H1 (cell line): Measurements from ENCODE around the gene HTRA2. TPM values are rescaled to one million over a fixed set of nuclear protein-coding genes. Genes with fewer than 3 reads are reported as not detected.

Source experiments
- CTCF ChIA-PET: fragments of 300-600 bp; sonication (Branson Sonifier 250); formaldehyde crosslinking; loops from one replicate; lab custom pipeline; 2021; ENCODE audit not compliant: partially characterized antibody; lab: Charles Lee
- POLR2A ChIA-PET: fragments of 300-600 bp; sonication (Branson Sonifier 250); formaldehyde crosslinking; loops from one replicate; lab custom pipeline; 2021; ENCODE audit warnings: inconsistent platforms; ENCODE audit not compliant: partially characterized antibody; lab: Charles Lee
- DNase-seq, 2 experiments: peaks; one replicate each; pipeline versions ENCODE4 v3.0.0 to v3.0.0-alpha.2; 2010 to 2022; ENCODE audit warnings: low spot score in 2 of 2, low read depth in 1 of 2, mixed read lengths in 1 of 2
- FAIRE-seq: peaks from 2 replicates; lab custom pipeline; 2011; peaks lifted over from hg19 to GRCh38; lab: Jason Lieb, UNC
- H2AFZ ChIP-seq: 2 replicates; pipeline ENCODE4 v1.8.1; 2012; ENCODE audit warnings: low read length, inconsistent platforms
- H2AK5ac ChIP-seq: 2 replicates; pipeline ENCODE4 v1.6.1; 2013; ENCODE audit warnings: low read depth, low read length
- H2BK120ac ChIP-seq: replicated peaks from 2 replicates; pipeline ENCODE3; 2013; ENCODE audit warnings: low read depth, low read length, inconsistent platforms
- H2BK12ac ChIP-seq: 2 replicates; pipeline ENCODE4 v1.6.1; 2013; ENCODE audit warnings: low read depth, low read length
- H2BK15ac ChIP-seq: 2 replicates; pipeline ENCODE4 v1.6.1; 2013; ENCODE audit warnings: low read length
- H2BK20ac ChIP-seq: 2 replicates; pipeline ENCODE4 v1.6.1; 2013; ENCODE audit warnings: low read length
- H2BK5ac ChIP-seq: 2 replicates; pipeline ENCODE4 v1.6.1; 2013; ENCODE audit warnings: low read depth, low read length
- H3K14ac ChIP-seq: 2 replicates; pipeline ENCODE4 v1.6.1; 2013; ENCODE audit warnings: inconsistent platforms; ENCODE audit not compliant: insufficient read length
- H3K18ac ChIP-seq: 2 replicates; pipeline ENCODE4 v1.6.1; 2013; ENCODE audit warnings: low read length; ENCODE audit errors: extremely low read depth
- H3K23ac ChIP-seq: 2 replicates; pipeline ENCODE4 v1.6.1; 2013; ENCODE audit warnings: inconsistent platforms; ENCODE audit not compliant: insufficient read length
- H3K23me2 ChIP-seq: 2 replicates; pipeline ENCODE4 v1.6.1; 2013; ENCODE audit warnings: low read depth, low read length
- H3K27ac ChIP-seq: 2 replicates; pipeline ENCODE4 v1.6.1; 2011; ENCODE audit warnings: low read depth, low read length, inconsistent platforms
- H3K27me3 ChIP-seq, 4 experiments: replicated peaks in 1 of 4; 1 replicate in 1 of 4; 2 replicates in 3 of 4; pipeline versions ENCODE4 v1.6.1 to v1.8.1; 2011 to 2013; ENCODE audit warnings: low read length in 3 of 4, mild to moderate bottlenecking in 3 of 4, inconsistent platforms in 2 of 4, mixed read lengths in 2 of 4, moderate library complexity in 1 of 4; ENCODE audit not compliant: control insufficient read depth in 3 of 4, insufficient read depth in 3 of 4; ENCODE audit errors: extremely low read depth in 1 of 4
- H3K36me3 ChIP-seq, 4 experiments: 2 replicates each; pipeline versions ENCODE4 v1.6.1 to v1.8.1; 2011 to 2013; ENCODE audit warnings: mild to moderate bottlenecking in 4 of 4, low read length in 3 of 4, moderate library complexity in 2 of 4, control low read depth in 1 of 4, inconsistent platforms in 1 of 4; ENCODE audit not compliant: insufficient read depth in 4 of 4, control insufficient read depth in 2 of 4
- H3K4ac ChIP-seq: replicated peaks from 2 replicates; pipeline ENCODE3; 2013; ENCODE audit warnings: low read length, low read depth, mixed read lengths, inconsistent platforms; ENCODE audit not compliant: insufficient read length
- H3K4me1 ChIP-seq, 4 experiments: replicated peaks in 1 of 4; 1 replicate in 1 of 4; 2 replicates in 3 of 4; pipeline versions ENCODE4 v1.6.1 to v1.8.1; 2011 to 2013; ENCODE audit warnings: low read length in 3 of 4, inconsistent platforms in 2 of 4, mixed read lengths in 1 of 4; ENCODE audit not compliant: insufficient read depth in 4 of 4, control insufficient read depth in 3 of 4
- H3K4me2 ChIP-seq, 2 experiments: 2 replicates each; pipeline versions ENCODE4 v1.6.1 to v1.8.1; 2011 to 2013; ENCODE audit warnings: low read depth in 2 of 2, low read length in 2 of 2, control low read depth in 1 of 2, inconsistent platforms in 1 of 2, mild to moderate bottlenecking in 1 of 2; ENCODE audit not compliant: insufficient read depth in 1 of 2
- H3K4me3 ChIP-seq, 4 experiments: fragments of 200-600, 300-600 bp in 1 of 4; sonication (generic), shearing (Covaris generic), sonication (Bioruptor Twin) in 1 of 4; 2 replicates each; pipeline versions ENCODE4 v1.5.1 to v1.8.1; 2011 to 2016; ENCODE audit warnings: low read length in 4 of 4, low read depth in 3 of 4, control low read depth in 2 of 4, inconsistent platforms in 2 of 4, mild to moderate bottlenecking in 2 of 4, mixed read lengths in 1 of 4, moderate library complexity in 1 of 4; ENCODE audit not compliant: insufficient read depth in 2 of 4; ENCODE audit errors: extremely low read depth in 1 of 4
- H3K56ac ChIP-seq: replicated peaks from 2 replicates; pipeline ENCODE3; 2013; ENCODE audit warnings: low read depth, mild to moderate bottlenecking, mixed read lengths, low read length, inconsistent platforms; ENCODE audit not compliant: insufficient read length
- H3K79me1 ChIP-seq: 2 replicates; pipeline ENCODE4 v1.6.1; 2013; ENCODE audit warnings: low read depth, low read length, control low read depth
- H3K79me2 ChIP-seq, 2 experiments: 2 replicates each; pipeline versions ENCODE4 v1.6.1 to v1.8.1; 2012 to 2013; ENCODE audit warnings: low read length in 2 of 2, mild to moderate bottlenecking in 2 of 2, inconsistent platforms in 1 of 2; ENCODE audit not compliant: insufficient read depth in 2 of 2, control insufficient read depth in 1 of 2
- H3K9ac ChIP-seq, 4 experiments: replicated peaks in 1 of 4; 1 replicate in 1 of 4; 2 replicates in 3 of 4; pipeline versions ENCODE4 v1.6.1 to v1.8.1; 2011 to 2013; ENCODE audit warnings: low read depth in 3 of 4, low read length in 3 of 4, control low read depth in 2 of 4, mild to moderate bottlenecking in 2 of 4, moderate library complexity in 2 of 4, inconsistent platforms in 1 of 4; ENCODE audit errors: extremely low read depth in 1 of 4
- H3K9me3 ChIP-seq, 2 experiments: 2 replicates each; pipeline versions ENCODE4 v1.6.1 to v1.8.1; 2012 to 2013; ENCODE audit warnings: mild to moderate bottlenecking in 2 of 2, moderate library complexity in 2 of 2, control low read depth in 1 of 2, inconsistent platforms in 1 of 2, low read depth in 1 of 2, low read length in 1 of 2, mixed read lengths in 1 of 2; ENCODE audit not compliant: insufficient read depth in 2 of 2
- H4K20me1 ChIP-seq, 2 experiments: replicated peaks in 1 of 2; 2 replicates each; pipeline versions ENCODE3 to v1.8.1; 2011 to 2013; ENCODE audit warnings: inconsistent platforms in 2 of 2, low read length in 2 of 2, mild to moderate bottlenecking in 1 of 2; ENCODE audit not compliant: insufficient read depth in 2 of 2, control insufficient read depth in 1 of 2
- H4K5ac ChIP-seq: 2 replicates; pipeline ENCODE4 v1.6.1; 2013; ENCODE audit warnings: low read length, low read depth, mixed read lengths, inconsistent platforms; ENCODE audit not compliant: insufficient read length
- H4K8ac ChIP-seq: 2 replicates; pipeline ENCODE4 v1.8.0; 2013; ENCODE audit warnings: mild to moderate bottlenecking, moderate library complexity, low read length, inconsistent platforms; ENCODE audit not compliant: insufficient read depth; ENCODE audit errors: extremely low read depth
- H4K91ac ChIP-seq: replicated peaks from 2 replicates; pipeline ENCODE3; 2013; ENCODE audit warnings: low read length, mixed read lengths, inconsistent platforms; ENCODE audit not compliant: insufficient read length
- BCL11A ChIP-seq, 2 experiments: IDR thresholded peaks; one replicate each; pipeline ENCODE4 v1.6.1; 2011; ENCODE audit warnings: low read depth in 2 of 2, low read length in 2 of 2, mild to moderate bottlenecking in 2 of 2
- CEBPB ChIP-seq: IDR thresholded peaks from 2 replicates; pipeline ENCODE4 v1.6.1; 2012; ENCODE audit warnings: low read depth, low read length
- CREB1 ChIP-seq: IDR thresholded peaks from 2 replicates; pipeline ENCODE4 v1.6.1; 2012; ENCODE audit warnings: inconsistent platforms
- CTBP2 ChIP-seq: IDR thresholded peaks from 2 replicates; pipeline ENCODE4 v1.7.0; 2011; ENCODE audit warnings: borderline replicate concordance, mild to moderate bottlenecking, moderate library complexity, mixed read lengths, low read length; ENCODE audit not compliant: insufficient read depth, insufficient read length
- FOSL1 ChIP-seq: IDR thresholded peaks from 2 replicates; pipeline ENCODE4 v1.6.1; 2011; ENCODE audit warnings: mild to moderate bottlenecking, low read depth, low read length, moderate library complexity; ENCODE audit not compliant: insufficient read depth
- HDAC6 ChIP-seq: IDR thresholded peaks from one replicate; pipeline ENCODE4 v1.7.1; 2012; ENCODE audit warnings: low read depth, mild to moderate bottlenecking, inconsistent platforms, low read length, moderate library complexity
- NRF1 ChIP-seq: IDR thresholded peaks from 2 replicates; pipeline ENCODE4 v1.6.1; 2011; ENCODE audit warnings: mild to moderate bottlenecking, low read depth, low read length, improper control_type of control experiment
- PHF8 ChIP-seq: fragments of 200-600 bp; sonication (generic); conservative IDR thresholded peaks from 2 replicates; pipeline ENCODE4 v1.7.1; 2012; ENCODE audit warnings: low read depth, mild to moderate bottlenecking, inconsistent platforms, low read length, moderate library complexity
- POLR2AphosphoS5 ChIP-seq: IDR thresholded peaks from 2 replicates; pipeline ENCODE4 v1.6.1; 2011; ENCODE audit warnings: low read depth, low read length
- RBBP5 ChIP-seq: IDR thresholded peaks from 2 replicates; pipeline ENCODE4 v1.7.1; 2012; ENCODE audit warnings: low read depth, mild to moderate bottlenecking, inconsistent platforms, low read length, moderate library complexity, borderline replicate concordance
- RXRA ChIP-seq: IDR thresholded peaks from 2 replicates; pipeline ENCODE4 v1.6.1; 2011; ENCODE audit warnings: low read depth, mild to moderate bottlenecking, low read length, moderate library complexity; ENCODE audit not compliant: insufficient read depth
- SAP30 ChIP-seq: fragments of 300-600 bp; sonication (generic); IDR thresholded peaks from 2 replicates; pipeline ENCODE4 v1.7.1; 2012; ENCODE audit warnings: low read length, moderate library complexity, mild to moderate bottlenecking, inconsistent platforms; ENCODE audit not compliant: insufficient read depth, insufficient replicate concordance
- WGBS, 2 experiments: shearing (Covaris generic) in 1 of 2; methylation state at CpG; one replicate each; pipeline versions ENCODE4 v1.1.6 to v1.1.7; 2013 to 2015; ENCODE audit warnings: low lambda C conversion rate in 2 of 2, mixed read lengths in 2 of 2, inconsistent platforms in 1 of 2, low coverage in 1 of 2, missing lambda C conversion rate in 1 of 2; ENCODE audit not compliant: insufficient replicate concordance in 2 of 2, insufficient coverage in 1 of 2, insufficient read length in 1 of 2; ENCODE audit errors: extremely low coverage in 1 of 2, missing lambda C conversion rate in 1 of 2; 5-methylcytosine and 5-hydroxymethylcytosine counted together
- polyA plus RNA-seq, 7 experiments: library from polyadenylated mRNA; depleted of rRNA in 3 of 7; stranded (reverse) in 5 of 7; unstranded in 2 of 7; fragments of >200 nt in 5 of 7; fragments of 200-250 nt in 2 of 7; gene quantifications; 1 replicate in 5 of 7; 2 replicates in 1 of 7; 4 replicates in 1 of 7; pipeline versions ENCODE4 v1.2.1 to v1.2.3, GENCODE V29; 2011 to 2013; ENCODE audit warnings: missing spikeins in 2 of 7, mixed read lengths in 2 of 7
- total RNA-seq: library from RNA; stranded (reverse); fragmentation: NEBNext Ultra II Directional; extraction: Animal tissue kit (Norgen Biotek cat#: 25700); gene quantifications from 2 replicates; pipeline ENCODE4 v1.2.1, GENCODE V29; 2021

Gene HTRA2
- total and polyA plus RNA-seq, 2 of the 8 experiments (the other 6 are each of a cell fraction or from before 2014, with no cell fraction given), result 21.6 to 37.6 TPM

DNA sequence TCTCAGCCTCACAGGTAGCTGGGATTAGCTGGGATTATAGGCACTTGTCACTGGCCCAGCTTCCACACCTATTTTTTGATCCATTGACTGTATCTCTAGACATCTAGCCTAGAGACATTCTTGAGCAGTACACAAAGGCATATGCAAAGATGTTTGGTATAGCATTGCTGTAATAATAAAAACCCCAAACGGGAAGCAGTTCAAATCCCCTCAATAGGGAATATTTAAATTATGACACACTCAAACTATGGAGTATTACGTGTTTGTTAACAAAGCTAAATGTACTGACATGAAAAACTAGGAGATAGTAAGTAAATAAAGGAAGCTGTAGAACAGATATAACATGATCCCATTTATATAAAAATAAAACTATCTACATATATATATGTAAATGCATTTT is 52.5 kb downstream of the HTRA2 start:
- Histone ChIP-seq H2AK5ac (no peak overlapping the region), H2AFZ (no peak overlapping the region), H4K20me1 (no peaks in the 10 kb centered on the region), H4K91ac (no peak overlapping the region), H3K79me2 (no peaks in the 10 kb centered on the region), H3K36me3 (no peaks in the 10 kb centered on the region), H2BK12ac (no peak overlapping the region), H3K18ac (no peak overlapping the region), H3K27me3 (no peaks in the 10 kb centered on the region), H3K27ac (no peak overlapping the region), H4K5ac (no peak overlapping the region), H3K9me3 (no peaks in the 10 kb centered on the region), H3K23ac (no peak overlapping the region), H2BK20ac (no peak overlapping the region), H2BK5ac (no peak overlapping the region), H3K56ac (no peak overlapping the region), H2BK15ac (no peak overlapping the region), H3K14ac (no peak overlapping the region), H4K8ac (no peak overlapping the region), H3K4ac (no peak overlapping the region), H3K79me1 (no peaks in the 10 kb centered on the region), H2BK120ac (no peak overlapping the region), H3K23me2 (no peaks in the 10 kb centered on the region), H3K9ac (no peak overlapping the region), H3K4me2 (no peak overlapping the region), H3K4me3 (no peak overlapping the region), H3K4me1 (0 out of 7 replicates have a peak, but pooled peaks cover 0 to 2% (median 0%) of the 10 kb centered on the region in 4 experiments)
- ChIA-PET POLR2A (interaction anchor here (0.7 to 1.6 kb wide), 2 partner anchors 9 to 19 kb away, joined by 3 read pairs; no protein-coding TSS in a partner anchor), CTCF (interaction anchor here (0.7 to 12.2 kb wide), 4 partner anchors 7 to 108 kb away, joined by 3 to 158 read pairs (median 10); partner anchors contain the start of genes CCDC142 and TTC31)
- no peak for TF ChIP-seq POLR2AphosphoS5
- TF ChIP-seq RXRA, result no peak
- TF ChIP-seq NRF1, result no peak
- TF ChIP-seq CEBPB, result no peak
- no peak for TF ChIP-seq SAP30
- TF ChIP-seq HDAC6, result no peak
- TF ChIP-seq RBBP5, result no peak
- no peak for TF ChIP-seq CTBP2
- no peak for TF ChIP-seq PHF8
- no peak for TF ChIP-seq CREB1
- TF ChIP-seq FOSL1, result no peak
- no peak for TF ChIP-seq BCL11A (IDR thresholded peaks at IDR 0.05; ENCODE audit: low read depth in 2 of 2, low read length in 2 of 2)
- FAIRE-seq (no peak), DNase-seq (no peak)
- 91% methylated on average over 2 of the region's 2 CpGs; no CpG with 5 or more reads in 1 of the 2 experiments for WGBS, 2 experiments
